ENCODE measurements around the gene HRCT1.

The HRCT1 gene

DNA sequence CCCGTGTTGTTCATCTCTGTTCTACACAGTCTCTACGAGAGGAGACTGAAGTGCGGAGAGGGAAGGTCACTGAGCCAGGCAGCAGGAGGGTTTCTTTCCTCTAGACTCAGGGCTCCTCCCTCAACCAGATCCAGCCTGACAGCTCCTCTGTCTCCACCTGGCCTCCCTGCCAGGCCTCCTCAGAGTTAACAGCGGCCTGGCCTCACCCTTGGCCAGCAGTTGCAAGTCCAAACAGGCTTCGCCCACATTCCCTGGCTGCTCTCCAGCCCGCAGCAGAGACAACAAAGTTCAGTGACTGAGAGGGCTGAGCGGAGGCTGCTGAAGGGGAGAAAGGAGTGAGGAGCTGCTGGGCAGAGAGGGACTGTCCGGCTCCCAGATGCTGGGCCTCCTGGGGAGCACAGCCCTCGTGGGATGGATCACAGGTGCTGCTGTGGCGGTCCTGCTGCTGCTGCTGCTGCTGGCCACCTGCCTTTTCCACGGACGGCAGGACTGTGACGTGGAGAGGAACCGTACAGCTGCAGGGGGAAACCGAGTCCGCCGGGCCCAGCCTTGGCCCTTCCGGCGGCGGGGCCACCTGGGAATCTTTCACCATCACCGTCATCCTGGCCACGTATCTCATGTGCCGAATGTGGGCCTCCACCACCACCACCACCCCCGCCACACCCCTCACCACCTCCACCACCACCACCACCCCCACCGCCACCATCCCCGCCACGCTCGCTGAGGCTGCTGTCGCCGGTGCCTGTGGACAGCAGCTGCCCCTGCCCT, at the start of gene HRCT1:
Gene HRCT1 (plus strand): TSS at position 291 of the 768 bp plus-strand sequence. CDS start 86 bp downstream, at position 377.
- Histone ChIP-seq H3K4me3 (ENCODE audit: low read length) (no peak within 1 kb of the TSS), H3K27me3 (ENCODE audit: insufficient read depth, low read length) (no peaks in the 10 kb centered on the region), H2AFZ (ENCODE audit: low read depth, low read length) (no peak within 1 kb of the TSS), H3K9me3 (ENCODE audit: low read length) (no peaks in the 10 kb centered on the region), H3K4me1 (ENCODE audit: insufficient read depth, low read length) (peaks cover 23% of the 10 kb centered on the region), H3K36me3 (ENCODE audit: insufficient read depth, low read length) (no peaks in the 10 kb centered on the region)

DNA sequence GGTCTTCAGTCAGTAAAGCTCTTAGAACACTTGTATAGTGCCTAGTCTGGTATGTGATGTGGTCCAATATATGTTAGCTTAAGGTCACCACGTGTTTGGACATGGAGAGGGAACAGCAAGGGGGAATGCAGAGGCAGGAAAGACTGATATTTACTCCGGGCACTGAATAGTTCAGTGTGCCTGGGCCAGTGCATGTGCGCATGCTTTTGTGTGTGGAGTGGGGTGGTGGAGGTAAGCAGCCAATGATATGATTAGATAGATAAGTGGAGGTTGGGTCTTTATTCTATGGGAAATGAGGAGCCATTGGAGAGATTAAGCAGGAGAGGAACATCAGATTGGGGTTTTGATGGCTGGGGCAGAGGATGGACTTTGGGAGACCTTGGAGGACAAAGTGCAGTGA, 49.8 kb upstream of the HRCT1 start:
- no peak overlapping the region for H2AFZ ChIP-seq (ENCODE audit: low read depth, low read length)
- H3K9me3 ChIP-seq (ENCODE audit: low read length), result no peaks in the 10 kb centered on the region
- H3K4me1 ChIP-seq (ENCODE audit: insufficient read depth, low read length), result no peaks in the 10 kb centered on the region
- peaks cover 7% of the 10 kb centered on the region for H3K36me3 ChIP-seq (ENCODE audit: insufficient read depth, low read length)
- H3K27me3 ChIP-seq (ENCODE audit: insufficient read depth, low read length), result no peaks in the 10 kb centered on the region
- no peak overlapping the region for H3K4me3 ChIP-seq (ENCODE audit: low read length)

DNA sequence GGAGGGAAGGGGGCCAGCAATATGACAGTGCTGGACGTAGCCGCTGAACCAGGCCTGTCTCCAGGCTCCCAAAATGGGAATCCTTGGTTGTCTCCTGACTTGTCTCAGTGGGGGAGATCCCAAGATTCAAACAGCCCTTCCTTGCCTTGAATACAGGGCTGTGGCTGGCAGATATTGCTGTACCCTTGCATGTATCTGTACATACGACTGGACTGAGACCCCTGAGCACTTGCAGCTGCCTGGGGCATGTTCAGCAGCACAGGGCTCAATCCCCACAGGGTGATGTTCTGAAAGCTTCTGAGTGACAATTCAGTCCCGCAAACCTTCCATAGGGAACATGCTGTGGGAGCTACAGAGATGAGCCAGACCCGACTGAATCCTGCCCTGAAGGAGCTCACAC, 49.1 kb upstream of the HRCT1 start:
- no peaks in the 10 kb centered on the region for H3K27me3 ChIP-seq (ENCODE audit: insufficient read depth, low read length)
- H3K4me3 ChIP-seq (ENCODE audit: low read length), result no peak overlapping the region
- no peaks in the 10 kb centered on the region for H3K4me1 ChIP-seq (ENCODE audit: insufficient read depth, low read length)
- H2AFZ ChIP-seq (ENCODE audit: low read depth, low read length), result no peak overlapping the region
- H3K36me3 ChIP-seq (ENCODE audit: insufficient read depth, low read length), result peaks cover 5% of the 10 kb centered on the region
- H3K9me3 ChIP-seq (ENCODE audit: low read length), result no peaks in the 10 kb centered on the region

DNA sequence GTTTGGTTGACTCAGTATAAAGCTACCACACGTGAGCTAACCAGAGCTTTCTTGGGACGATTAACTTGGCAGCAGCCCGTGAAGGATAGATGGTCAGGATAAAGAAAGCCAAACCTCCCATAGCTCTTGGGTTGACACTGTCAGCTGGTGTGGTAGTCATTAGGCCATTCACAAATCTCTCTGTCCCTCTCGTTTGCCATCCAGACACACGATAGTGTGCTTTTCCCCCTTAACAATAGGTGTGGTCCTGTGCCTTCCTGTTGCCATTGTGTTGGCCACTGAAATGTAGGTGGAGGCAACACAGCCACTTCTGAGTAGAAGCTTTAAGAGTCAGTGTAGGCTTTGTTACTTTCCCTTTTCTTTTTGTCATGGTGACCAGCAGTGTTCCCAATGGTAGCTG, 47.5 kb upstream of the HRCT1 start:
- Histone ChIP-seq H3K4me3 (ENCODE audit: low read length) (no peak overlapping the region), H3K9me3 (ENCODE audit: low read length) (no peaks in the 10 kb centered on the region), H2AFZ (ENCODE audit: low read depth, low read length) (no peak overlapping the region), H3K27me3 (ENCODE audit: insufficient read depth, low read length) (no peaks in the 10 kb centered on the region), H3K36me3 (ENCODE audit: insufficient read depth, low read length) (peaks cover 2% of the 10 kb centered on the region), H3K4me1 (ENCODE audit: insufficient read depth, low read length) (no peaks in the 10 kb centered on the region)

DNA sequence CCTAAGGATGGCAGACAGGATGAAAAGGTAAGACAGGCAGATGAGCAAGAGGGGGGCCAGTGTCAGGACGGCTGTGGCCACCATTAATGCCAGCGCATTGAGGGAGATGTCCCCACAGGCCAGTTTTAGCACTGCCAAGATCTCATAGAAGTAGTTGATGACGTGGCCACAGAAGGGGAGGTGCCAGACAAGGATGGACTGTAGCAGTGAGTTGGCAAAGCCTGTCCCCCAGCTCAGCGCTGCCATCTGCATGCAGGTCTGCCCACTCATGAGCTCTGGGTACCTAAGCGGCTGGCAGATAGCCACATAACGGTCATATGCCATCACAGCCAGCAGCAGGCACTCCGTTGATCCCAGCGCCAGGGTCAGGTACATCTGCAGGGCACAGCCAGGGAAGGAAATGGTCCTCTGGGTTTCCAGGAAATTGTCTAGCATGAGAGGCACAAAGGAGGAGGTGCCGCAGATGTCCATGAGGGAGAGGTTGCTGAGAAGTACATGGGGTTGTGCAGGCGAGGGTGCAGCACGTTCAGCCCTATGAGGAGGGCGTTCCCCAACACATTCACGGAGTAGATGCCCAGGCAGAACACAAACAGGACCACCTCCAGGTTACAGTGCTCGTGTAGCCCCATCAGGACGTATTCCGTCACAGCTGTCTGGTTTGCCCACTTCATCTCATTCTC, 46.6 kb upstream of the HRCT1 start:
- Histone ChIP-seq H3K27me3 (ENCODE audit: insufficient read depth, low read length) (no peaks in the 10 kb centered on the region), H3K9me3 (ENCODE audit: low read length) (no peaks in the 10 kb centered on the region), H3K4me1 (ENCODE audit: insufficient read depth, low read length) (no peaks in the 10 kb centered on the region), H2AFZ (ENCODE audit: low read depth, low read length) (no peak overlapping the region), H3K4me3 (ENCODE audit: low read length) (no peak overlapping the region), H3K36me3 (ENCODE audit: insufficient read depth, low read length) (peaks cover 2% of the 10 kb centered on the region)

DNA sequence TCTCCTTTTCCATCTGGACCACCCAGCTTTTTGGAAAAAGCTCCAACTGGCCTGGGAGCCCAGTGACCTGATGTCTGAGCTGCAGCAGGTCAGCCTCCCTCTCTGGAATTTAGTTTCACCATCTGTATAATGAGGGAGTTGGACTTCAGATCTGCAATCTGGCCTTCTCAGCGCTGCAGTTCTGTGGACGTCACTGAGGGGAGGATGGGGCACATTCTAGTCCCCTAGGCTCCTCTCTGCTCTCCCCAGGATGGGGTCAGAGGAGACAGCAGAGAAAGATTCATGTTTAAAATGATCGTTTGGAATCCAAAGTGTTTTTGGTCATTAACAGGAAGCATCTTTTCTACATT, 46.0 kb upstream of the HRCT1 start:
- Histone ChIP-seq H3K36me3 (ENCODE audit: insufficient read depth, low read length) (peaks cover under 1% of the 10 kb centered on the region), H3K4me3 (ENCODE audit: low read length) (no peak overlapping the region), H3K27me3 (ENCODE audit: insufficient read depth, low read length) (no peaks in the 10 kb centered on the region), H3K9me3 (ENCODE audit: low read length) (no peaks in the 10 kb centered on the region), H2AFZ (ENCODE audit: low read depth, low read length) (no peak overlapping the region), H3K4me1 (ENCODE audit: insufficient read depth, low read length) (no peaks in the 10 kb centered on the region)

DNA sequence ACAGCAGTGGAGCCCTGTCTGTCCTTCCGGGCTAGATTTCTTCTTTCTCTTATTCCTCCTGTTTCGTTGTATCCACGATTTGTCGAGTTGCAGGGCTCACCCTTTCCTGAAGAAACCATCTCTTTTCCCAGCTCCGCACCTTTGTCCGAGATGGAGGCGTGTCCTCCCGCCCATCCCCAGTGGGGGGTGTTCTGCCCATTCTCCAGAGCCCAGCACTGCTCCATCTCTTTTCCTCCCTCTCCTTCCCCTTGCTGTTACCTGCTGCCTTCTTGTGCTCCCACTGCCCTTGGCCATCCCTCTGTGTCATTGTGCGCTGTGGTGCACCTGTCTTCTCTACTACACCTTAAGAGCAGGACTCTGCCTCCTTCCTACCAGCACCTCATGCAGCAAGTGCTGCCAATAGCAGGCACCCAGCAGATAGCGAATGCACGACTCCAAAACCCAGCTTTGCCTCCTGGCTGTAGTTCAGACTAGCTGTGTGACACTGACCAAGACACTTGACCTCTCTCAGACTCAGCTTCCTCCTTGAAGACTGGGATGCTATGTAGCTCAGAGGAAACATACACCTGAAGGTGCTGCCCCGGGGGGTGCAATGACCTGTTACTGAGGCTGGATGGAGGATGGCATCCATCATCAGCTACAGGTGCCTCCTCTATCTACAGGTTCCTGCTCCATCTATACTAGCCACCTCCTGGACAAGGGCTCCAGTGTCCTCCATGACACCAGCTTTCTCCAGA, 44.7 kb upstream of the HRCT1 start:
- H3K36me3 ChIP-seq (ENCODE audit: insufficient read depth, low read length), result no peaks in the 10 kb centered on the region
- H3K27me3 ChIP-seq (ENCODE audit: insufficient read depth, low read length), result no peaks in the 10 kb centered on the region
- H3K4me1 ChIP-seq (ENCODE audit: insufficient read depth, low read length), result no peaks in the 10 kb centered on the region
- no peaks in the 10 kb centered on the region for H3K9me3 ChIP-seq (ENCODE audit: low read length)
- H2AFZ ChIP-seq (ENCODE audit: low read depth, low read length), result no peak overlapping the region
- no peak overlapping the region for H3K4me3 ChIP-seq (ENCODE audit: low read length)

DNA sequence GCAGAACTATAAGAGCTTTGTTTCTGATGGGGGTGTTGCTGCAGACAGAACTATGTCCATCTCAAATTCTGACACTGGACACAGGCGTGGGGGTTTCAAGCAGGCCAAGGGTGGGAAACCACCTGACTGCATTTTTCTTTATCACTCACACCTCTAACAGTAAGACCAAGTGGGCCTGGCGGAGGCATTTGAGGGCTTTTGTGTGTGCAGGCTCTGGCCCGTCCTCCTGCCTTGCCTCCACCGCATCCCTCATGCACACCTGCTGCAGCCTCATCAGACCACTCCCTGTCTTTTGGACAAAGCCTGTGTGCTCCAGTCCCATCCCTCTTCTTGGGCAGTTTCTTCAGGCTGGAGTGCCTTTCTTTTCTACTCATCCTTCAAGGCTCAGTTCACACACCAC, 43.7 kb upstream of the HRCT1 start:
- Histone ChIP-seq H3K4me1 (ENCODE audit: insufficient read depth, low read length) (no peaks in the 10 kb centered on the region), H3K9me3 (ENCODE audit: low read length) (no peaks in the 10 kb centered on the region), H2AFZ (ENCODE audit: low read depth, low read length) (no peak overlapping the region), H3K36me3 (ENCODE audit: insufficient read depth, low read length) (no peaks in the 10 kb centered on the region), H3K4me3 (ENCODE audit: low read length) (no peak overlapping the region), H3K27me3 (ENCODE audit: insufficient read depth, low read length) (no peaks in the 10 kb centered on the region)

DNA sequence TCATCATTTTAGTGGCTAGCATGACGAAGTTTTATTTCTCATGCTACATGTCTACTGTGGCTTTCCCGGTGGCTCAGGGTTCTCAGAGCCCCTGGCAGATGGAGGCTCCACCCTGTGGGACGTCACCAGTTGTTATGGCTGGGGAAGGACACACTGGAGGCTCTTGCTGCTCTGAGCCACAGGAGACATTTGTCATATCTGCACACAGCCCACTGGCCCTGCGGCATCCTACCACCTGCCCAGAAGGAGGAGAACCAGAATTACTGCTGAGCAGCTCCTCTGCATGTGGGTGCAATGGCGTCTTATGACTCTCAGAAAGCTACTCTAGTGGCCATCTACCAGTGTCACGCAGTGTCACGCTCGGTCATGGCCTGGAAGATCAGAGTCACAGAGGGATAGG, 42.4 kb upstream of the HRCT1 start:
- H3K4me1 ChIP-seq (ENCODE audit: insufficient read depth, low read length), result no peaks in the 10 kb centered on the region
- no peak overlapping the region for H3K4me3 ChIP-seq (ENCODE audit: low read length)
- no peaks in the 10 kb centered on the region for H3K36me3 ChIP-seq (ENCODE audit: insufficient read depth, low read length)
- no peak overlapping the region for H2AFZ ChIP-seq (ENCODE audit: low read depth, low read length)
- no peaks in the 10 kb centered on the region for H3K27me3 ChIP-seq (ENCODE audit: insufficient read depth, low read length)
- no peaks in the 10 kb centered on the region for H3K9me3 ChIP-seq (ENCODE audit: low read length)

DNA sequence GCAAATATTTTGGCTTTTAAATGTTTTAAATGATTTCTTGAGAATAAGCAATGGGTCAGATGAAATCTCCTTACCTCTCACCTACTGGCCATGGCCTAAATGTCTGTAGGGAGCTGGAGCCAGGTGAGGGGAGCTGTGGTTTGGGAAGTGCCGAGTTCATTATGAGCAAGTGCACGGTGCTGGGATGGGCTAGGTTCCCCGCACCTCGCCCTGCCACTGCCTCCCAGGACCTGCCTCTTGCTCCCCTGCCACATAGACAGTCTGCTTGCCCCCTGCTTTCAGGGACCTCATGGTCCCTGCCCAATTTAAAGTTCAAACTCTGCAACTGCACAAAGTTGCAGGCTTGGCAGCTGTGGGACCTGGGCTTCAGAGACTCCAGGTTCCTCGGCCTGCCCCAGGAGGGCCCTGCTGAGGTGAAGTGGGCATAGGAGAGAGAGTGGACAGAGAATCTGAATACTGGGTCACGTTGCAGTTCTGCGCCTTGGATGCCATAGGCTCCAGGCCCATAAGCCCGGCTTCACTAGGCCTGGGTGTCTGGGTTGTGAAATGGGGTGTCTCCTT, 41.2 kb upstream of the HRCT1 start:
- Histone ChIP-seq H3K9me3 (ENCODE audit: low read length) (no peaks in the 10 kb centered on the region), H3K36me3 (ENCODE audit: insufficient read depth, low read length) (no peaks in the 10 kb centered on the region), H3K27me3 (ENCODE audit: insufficient read depth, low read length) (no peaks in the 10 kb centered on the region), H2AFZ (ENCODE audit: low read depth, low read length) (no peak overlapping the region), H3K4me1 (ENCODE audit: insufficient read depth, low read length) (no peaks in the 10 kb centered on the region), H3K4me3 (ENCODE audit: low read length) (no peak overlapping the region)

DNA sequence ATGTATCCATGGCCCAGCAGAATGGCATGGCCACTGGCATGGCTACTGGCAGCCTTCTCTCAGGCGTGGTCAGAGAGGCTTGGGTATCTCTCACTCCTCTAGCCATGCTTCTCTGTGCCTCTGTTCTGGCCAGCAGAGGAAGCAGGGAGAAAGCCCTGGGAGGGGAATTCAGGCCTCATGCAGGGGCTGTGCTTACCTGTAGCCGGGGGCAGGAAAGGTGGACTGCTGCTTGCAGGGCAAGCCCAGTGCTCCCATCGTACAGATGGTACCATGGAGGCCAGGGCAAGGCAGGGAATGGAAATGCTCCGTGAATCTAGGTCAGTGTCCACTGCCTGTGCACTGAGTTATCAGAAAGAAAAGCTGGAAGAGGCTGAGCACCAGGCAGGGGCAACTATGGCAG, 38.5 kb upstream of the HRCT1 start:
- H2AFZ ChIP-seq (ENCODE audit: low read depth, low read length), result no peak overlapping the region
- no peaks in the 10 kb centered on the region for H3K36me3 ChIP-seq (ENCODE audit: insufficient read depth, low read length)
- H3K4me1 ChIP-seq (ENCODE audit: insufficient read depth, low read length), result no peaks in the 10 kb centered on the region
- no peaks in the 10 kb centered on the region for H3K9me3 ChIP-seq (ENCODE audit: low read length)
- H3K27me3 ChIP-seq (ENCODE audit: insufficient read depth, low read length), result no peaks in the 10 kb centered on the region
- H3K4me3 ChIP-seq (ENCODE audit: low read length), result no peak overlapping the region

DNA sequence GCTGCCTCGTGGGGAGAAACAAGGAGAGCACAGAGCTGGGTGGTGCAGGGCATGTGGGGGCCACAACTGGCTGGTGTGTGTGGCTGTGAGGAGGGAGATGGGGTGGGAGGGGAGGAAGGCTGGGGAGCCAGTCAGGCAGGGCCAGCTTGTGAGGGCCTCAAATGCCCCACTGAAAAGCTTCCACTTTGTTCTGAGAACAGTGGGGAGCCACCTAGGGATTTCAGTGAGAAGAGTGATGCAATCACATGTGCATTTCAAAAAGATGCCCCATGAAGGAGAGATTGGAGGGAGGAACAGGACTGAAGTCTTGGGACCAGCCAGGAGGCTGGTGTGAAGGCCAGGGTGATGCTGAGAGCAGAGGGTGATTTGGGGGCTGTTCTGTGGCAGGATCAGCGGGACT, 37.1 kb upstream of the HRCT1 start:
- Histone ChIP-seq H2AFZ (ENCODE audit: low read depth, low read length) (no peak overlapping the region), H3K27me3 (ENCODE audit: insufficient read depth, low read length) (no peaks in the 10 kb centered on the region), H3K4me1 (ENCODE audit: insufficient read depth, low read length) (no peaks in the 10 kb centered on the region), H3K9me3 (ENCODE audit: low read length) (no peaks in the 10 kb centered on the region), H3K36me3 (ENCODE audit: insufficient read depth, low read length) (no peaks in the 10 kb centered on the region), H3K4me3 (ENCODE audit: low read length) (no peak overlapping the region)

DNA sequence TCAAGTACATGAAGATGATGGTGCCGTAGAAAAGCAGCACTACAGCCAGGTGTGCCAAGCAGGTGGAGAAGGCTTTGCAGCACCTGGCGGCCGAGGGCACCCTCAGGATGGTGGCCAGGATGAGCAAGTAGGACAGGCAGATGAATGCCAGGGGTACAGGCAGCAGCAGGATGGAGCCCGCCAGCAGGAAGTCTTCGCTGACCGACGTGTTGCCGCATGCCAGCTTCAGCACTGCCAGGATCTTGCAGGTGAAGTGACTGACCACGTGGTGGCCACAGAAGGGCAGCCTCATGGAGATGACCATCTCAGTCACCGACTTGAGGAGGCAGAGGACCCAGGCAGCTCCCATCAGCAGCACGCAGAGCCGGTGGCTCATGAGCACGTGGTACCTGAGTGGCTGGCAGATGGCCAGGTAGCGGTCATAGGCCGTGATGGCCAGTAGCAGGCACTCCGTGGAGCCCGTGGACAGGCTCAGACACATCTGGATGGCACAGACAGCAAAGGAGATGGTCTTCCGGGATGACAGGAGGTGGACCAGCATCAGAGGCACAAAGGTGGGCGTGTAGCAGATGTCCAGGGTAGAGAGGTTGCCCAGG, 36.3 kb upstream of the HRCT1 start:
- no peaks in the 10 kb centered on the region for H3K36me3 ChIP-seq (ENCODE audit: insufficient read depth, low read length)
- no peaks in the 10 kb centered on the region for H3K4me1 ChIP-seq (ENCODE audit: insufficient read depth, low read length)
- H2AFZ ChIP-seq (ENCODE audit: low read depth, low read length), result no peak overlapping the region
- H3K9me3 ChIP-seq (ENCODE audit: low read length), result no peaks in the 10 kb centered on the region
- no peaks in the 10 kb centered on the region for H3K27me3 ChIP-seq (ENCODE audit: insufficient read depth, low read length)
- H3K4me3 ChIP-seq (ENCODE audit: low read length), result no peak overlapping the region

All from neuron (in vitro differentiated cells).